ENCODE data around the gene RAPSN. TPM values are rescaled to one million over a fixed set of nuclear protein-coding genes. Genes with fewer than 3 reads are reported as not detected.

RAPSN gene
- total RNA-seq, 1 experiment from 2014 or later = not detected

- Histone ChIP-seq H2AFZ (ENCODE audit: low read length) (no peak overlapping the region), H3K4me1 (ENCODE audit: insufficient read depth, low read length) (peaks cover 31% of the 10 kb centered on the region), H3K9me3 (ENCODE audit: low read length) (no peaks in the 10 kb centered on the region), H3K4me2 (ENCODE audit: low read length) (no peak overlapping the region), H3K9ac (ENCODE audit: low read length) (no peak overlapping the region), H3K4me3 (ENCODE audit: low read length) (no peak overlapping the region), H3K36me3 (ENCODE audit: low read depth, low read length) (peaks cover 6% of the 10 kb centered on the region), H3K79me2 (ENCODE audit: low read length) (peaks cover 20% of the 10 kb centered on the region), H3K27ac (ENCODE audit: low read length) (no peak overlapping the region), H3K27me3 (ENCODE audit: low read length) (no peaks in the 10 kb centered on the region), H3K9me2 (replicated peaks; ENCODE audit: low read length) (no peaks in the 10 kb centered on the region), H3F3A (ENCODE audit: low read length, unreplicated experiment) (peaks cover 3% of the 10 kb centered on the region), H4K20me1 (ENCODE audit: low read length) (peaks cover 9% of the 10 kb centered on the region; the same call in 1 of the 2 replicates)
- TF ChIP-seq EZH2phosphoT487 (IDR thresholded peaks at IDR 0.05; ENCODE audit: borderline replicate concordance, low read length) (no peak), CTCF (conservative IDR thresholded peaks at IDR 0.05; ENCODE audit: low read depth, low read length) (no peak), EZH2 (IDR thresholded peaks at IDR 0.05; ENCODE audit: low read length, unreplicated experiment) (no peak)
- ATAC-seq = no peak
- CTCF ChIA-PET = no interaction called here
- POLR2A ChIA-PET (ENCODE audit: unreplicated experiment) = no interaction called here
- intact Hi-C loops (cut with micrococcal nuclease) = no loop called here
- no TSS peak for BruUV-seq (replicated peaks)
- no peak for DNase-seq
Measured at GRCh38 chr11:47413908-47414684, 34.8 kb downstream of the RAPSN start.

- Histone ChIP-seq H3K36me3 (ENCODE audit: low read depth, low read length) (no peaks in the 10 kb centered on the region; the same call in none of the 2 replicates), H3K9ac (ENCODE audit: low read length) (no peak overlapping the region), H3K9me3 (ENCODE audit: low read length) (no peaks in the 10 kb centered on the region), H2AFZ (ENCODE audit: low read length) (no peak overlapping the region), H3K9me2 (replicated peaks; ENCODE audit: low read length) (no peaks in the 10 kb centered on the region), H3K4me3 (ENCODE audit: low read length) (no peak overlapping the region), H4K20me1 (ENCODE audit: low read length) (peaks cover 9% of the 10 kb centered on the region; the same call in 1 of the 2 replicates), H3K27ac (ENCODE audit: low read length) (no peak overlapping the region), H3K4me2 (ENCODE audit: low read length) (no peak overlapping the region), H3F3A (ENCODE audit: low read length, unreplicated experiment) (peaks cover 3% of the 10 kb centered on the region), H3K27me3 (ENCODE audit: low read length) (no peaks in the 10 kb centered on the region), H3K4me1 (ENCODE audit: insufficient read depth, low read length) (peaks cover 35% of the 10 kb centered on the region), H3K79me2 (ENCODE audit: low read length) (peaks cover 26% of the 10 kb centered on the region)
- intact Hi-C loops (cut with micrococcal nuclease) = no loop called here
- BruUV-seq (replicated peaks) = no TSS peak
- TF ChIP-seq CTCF (conservative IDR thresholded peaks at IDR 0.05; ENCODE audit: low read depth, low read length) (no peak), EZH2 (IDR thresholded peaks at IDR 0.05; ENCODE audit: low read length, unreplicated experiment) (no peak), EZH2phosphoT487 (IDR thresholded peaks at IDR 0.05; ENCODE audit: borderline replicate concordance, low read length) (no peak)
- no peak for ATAC-seq
- ChIA-PET POLR2A (ENCODE audit: unreplicated experiment) (interaction anchor here (0.5 kb wide), 1 partner anchor 199 kb away, joined by 12 read pairs; the partner anchor contains the start of gene DDB2), CTCF (no interaction called here)
- DNase-seq = no peak
Measured at GRCh38 chr11:47413351-47413750, 35.6 kb downstream of the RAPSN start.
